ENCODE results near the gene SPAG4. TPM values are rescaled to one million over a fixed set of nuclear protein-coding genes. Genes with fewer than 3 reads are reported as not detected.

Gene SPAG4
- total RNA-seq, 1 donor from 2014 or later = 35.3 TPM

DNA sequence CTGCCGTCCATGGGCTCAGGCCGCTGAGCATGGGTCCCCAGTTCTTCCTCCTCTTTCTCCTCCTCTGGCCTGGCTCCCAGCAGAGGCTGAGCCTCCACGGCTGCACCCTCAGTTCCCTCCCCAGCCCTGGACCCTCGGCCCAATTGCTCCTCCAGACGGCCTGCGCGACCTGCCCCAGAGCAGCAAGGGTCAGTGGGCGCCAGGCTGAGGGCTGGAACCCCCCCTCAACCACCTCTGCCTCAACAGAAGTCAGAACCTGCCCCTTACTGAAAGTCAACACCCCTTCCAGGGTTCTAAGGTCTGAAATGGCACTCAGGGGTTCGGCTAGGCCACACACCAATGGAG lies 15.9 kb upstream of the SPAG4 start:
- H3K27ac ChIP-seq = no peak overlapping the region
- no peak overlapping the region for H3K4me3 ChIP-seq
- TF ChIP-seq, protein P1, sequence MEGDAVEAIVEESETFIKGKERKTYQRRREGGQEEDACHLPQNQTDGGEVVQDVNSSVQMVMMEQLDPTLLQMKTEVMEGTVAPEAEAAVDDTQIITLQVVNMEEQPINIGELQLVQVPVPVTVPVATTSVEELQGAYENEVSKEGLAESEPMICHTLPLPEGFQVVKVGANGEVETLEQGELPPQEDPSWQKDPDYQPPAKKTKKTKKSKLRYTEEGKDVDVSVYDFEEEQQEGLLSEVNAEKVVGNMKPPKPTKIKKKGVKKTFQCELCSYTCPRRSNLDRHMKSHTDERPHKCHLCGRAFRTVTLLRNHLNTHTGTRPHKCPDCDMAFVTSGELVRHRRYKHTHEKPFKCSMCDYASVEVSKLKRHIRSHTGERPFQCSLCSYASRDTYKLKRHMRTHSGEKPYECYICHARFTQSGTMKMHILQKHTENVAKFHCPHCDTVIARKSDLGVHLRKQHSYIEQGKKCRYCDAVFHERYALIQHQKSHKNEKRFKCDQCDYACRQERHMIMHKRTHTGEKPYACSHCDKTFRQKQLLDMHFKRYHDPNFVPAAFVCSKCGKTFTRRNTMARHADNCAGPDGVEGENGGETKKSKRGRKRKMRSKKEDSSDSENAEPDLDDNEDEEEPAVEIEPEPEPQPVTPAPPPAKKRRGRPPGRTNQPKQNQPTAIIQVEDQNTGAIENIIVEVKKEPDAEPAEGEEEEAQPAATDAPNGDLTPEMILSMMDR (IDR thresholded peaks at IDR 0.05) = no peak
- H3K36me3 ChIP-seq = no peaks in the 10 kb centered on the region
- H3K27me3 ChIP-seq = no peaks in the 10 kb centered on the region
- H3K4me1 ChIP-seq = peaks cover 10 to 14% of the 10 kb centered on the region in 2 donors
- H3K9me3 ChIP-seq = no peaks in the 10 kb centered on the region
- no peak for DNase-seq (ENCODE audit: low spot score in 2 of 2)
- intact Hi-C loops (cut with DNase I) = loop anchor here (5.0 kb wide), 2 partner anchors 63 to 98 kb away; partner anchors contain the start of genes CPNE1, NFS1, RBM12 and ROMO1

DNA sequence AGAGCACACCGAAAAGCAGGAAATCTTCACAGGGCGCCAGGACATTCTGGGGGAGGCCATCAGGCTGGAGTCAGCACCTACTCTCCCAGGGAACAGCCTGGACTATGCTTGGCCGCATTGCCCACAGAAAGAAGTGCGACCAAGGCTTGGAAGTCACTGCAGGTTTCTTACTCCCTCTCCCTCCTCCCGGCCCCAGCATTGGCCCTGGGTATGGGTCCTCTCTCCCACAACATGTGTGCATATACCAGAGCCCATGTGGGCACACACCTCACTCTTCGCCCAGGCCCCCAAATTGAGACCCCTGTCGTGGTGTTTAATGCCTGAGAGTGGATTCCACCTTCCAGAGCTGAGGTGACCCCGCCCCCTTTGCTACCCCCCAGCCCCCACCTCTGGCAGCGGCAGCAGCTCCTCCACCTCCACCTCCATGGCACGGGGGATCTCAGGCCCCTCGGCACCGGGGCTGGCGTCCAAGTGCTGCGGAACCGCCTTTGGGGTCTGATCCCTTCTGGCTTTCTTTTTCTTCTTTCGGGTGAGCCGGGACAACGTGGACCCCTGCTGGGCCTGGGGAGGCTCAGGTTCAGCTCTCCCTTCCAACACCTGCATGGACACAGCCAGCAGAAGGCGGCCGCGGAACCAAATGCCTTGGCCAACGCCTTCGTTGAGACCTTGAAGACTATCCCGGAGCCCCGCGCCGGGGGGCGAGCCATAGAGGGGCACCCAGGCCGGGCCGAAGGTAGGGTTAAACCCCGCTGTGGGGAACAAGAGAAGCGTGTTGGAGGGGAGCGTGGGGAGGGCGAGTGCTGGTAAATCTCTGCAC lies 15.2 kb upstream of the SPAG4 start:
- Histone ChIP-seq H3K4me1 (peaks cover 10 to 14% of the 10 kb centered on the region in 2 donors), H3K27ac (no peak overlapping the region)

DNA sequence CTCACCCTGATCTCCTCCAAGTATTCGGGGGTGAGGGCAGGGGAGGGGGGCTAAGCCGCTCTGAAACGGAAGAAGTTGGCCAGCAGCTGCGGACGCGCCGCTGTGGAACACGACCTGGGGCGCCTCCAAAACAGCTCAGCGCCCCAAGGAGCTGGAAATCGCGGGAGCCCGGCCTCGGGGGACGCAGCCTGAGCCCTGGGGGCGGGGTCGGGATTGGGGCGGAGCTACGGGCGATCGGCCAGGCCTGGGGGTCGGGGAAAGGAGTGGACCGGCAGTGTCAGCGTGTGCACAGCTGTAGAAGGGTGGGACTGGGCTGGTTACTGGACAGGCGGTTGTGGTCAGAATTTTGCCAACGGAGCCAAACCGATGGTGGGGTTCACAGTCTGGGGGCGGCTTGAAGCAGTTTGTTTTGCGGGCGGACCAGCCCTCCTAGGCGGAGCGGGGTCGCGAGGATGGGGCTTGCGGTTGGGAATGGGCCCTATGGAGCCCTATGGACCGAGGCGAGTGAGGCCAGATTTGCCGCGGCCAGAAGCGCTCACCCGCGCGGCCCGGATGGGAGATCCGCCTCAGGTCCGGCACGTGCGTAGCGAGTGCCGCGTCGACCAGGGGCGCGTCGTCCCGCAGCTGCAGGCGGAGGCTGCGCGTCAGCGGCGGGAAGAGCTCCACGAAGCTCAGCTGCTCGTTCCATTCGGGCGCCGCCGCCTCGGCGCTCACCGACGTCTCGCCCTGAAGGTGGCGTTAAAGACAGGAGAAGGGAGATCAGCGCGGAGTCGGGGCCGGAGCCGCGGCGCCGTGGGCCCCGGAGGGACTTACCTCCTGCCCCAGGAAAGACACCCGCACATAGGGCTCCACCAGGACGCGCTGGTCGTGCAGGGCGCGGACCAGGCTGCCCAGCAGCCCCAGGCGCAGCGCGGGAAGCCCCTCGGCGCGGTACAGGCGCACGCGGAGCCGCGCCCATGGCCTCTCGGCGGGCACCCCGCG lies 14.3 kb upstream of the SPAG4 start:
- peak overlapping the region; percentile 66 to 71 for H3K4me3 ChIP-seq
- no peaks in the 10 kb centered on the region for H3K36me3 ChIP-seq
- no peak overlapping the region for H3K27ac ChIP-seq
- H3K4me1 ChIP-seq = peaks cover 10 to 14% of the 10 kb centered on the region in 2 donors
- no peaks in the 10 kb centered on the region for H3K27me3 ChIP-seq
- TF ChIP-seq, protein P1 (IDR thresholded peaks at IDR 0.05) = peak; percentile 28 to 69 (median 30)
- peak in 1 of 2 donors; percentile 84 for DNase-seq (ENCODE audit: low spot score in 2 of 2)
- no peaks in the 10 kb centered on the region for H3K9me3 ChIP-seq
- intact Hi-C loops (cut with DNase I) = loop anchor here (1.0 to 5.0 kb wide), 3 partner anchors 17 to 96 kb away; partner anchors contain the start of genes CPNE1, NFS1, RBM12 and ROMO1

More for the DNA sequence above, 15.2 kb upstream of the SPAG4 start:
- intact Hi-C loops (cut with DNase I) = loop anchor here (5.0 kb wide), 2 partner anchors 62 to 97 kb away; partner anchors contain the start of genes CPNE1, NFS1, RBM12 and ROMO1
- Histone ChIP-seq H3K36me3 (no peaks in the 10 kb centered on the region), H3K9me3 (no peaks in the 10 kb centered on the region), H3K4me3 (peak overlapping the region; percentile 66 to 71), H3K27me3 (no peaks in the 10 kb centered on the region)
- DNase-seq (ENCODE audit: low spot score in 2 of 2) = no peak
- TF ChIP-seq, protein P1 (IDR thresholded peaks at IDR 0.05) = no peak

DNA sequence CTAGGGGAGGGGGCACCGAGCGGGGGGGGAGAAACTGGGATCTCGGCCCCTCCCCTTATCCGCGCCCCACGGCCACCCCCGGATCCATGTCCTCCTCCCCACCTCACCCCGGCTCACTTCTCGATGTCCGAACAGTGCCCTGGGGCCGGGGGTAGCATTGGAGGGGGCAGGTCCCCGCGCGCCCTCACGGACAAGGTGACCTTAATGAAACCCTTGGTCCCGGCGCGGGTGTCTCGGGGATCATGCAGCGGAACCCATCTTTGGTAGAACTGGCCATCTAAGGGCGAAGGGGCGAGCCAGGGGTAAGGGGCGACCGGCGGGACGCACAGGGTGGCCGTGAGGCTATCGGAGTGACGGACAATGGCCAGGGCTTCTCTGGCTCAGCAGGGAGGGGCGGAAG lies 13.6 kb upstream of the SPAG4 start:
- TF ChIP-seq, protein P1 (IDR thresholded peaks at IDR 0.05) = no peak
- Histone ChIP-seq H3K27me3 (no peaks in the 10 kb centered on the region), H3K4me1 (peaks cover 10 to 14% of the 10 kb centered on the region in 2 donors), H3K9me3 (no peaks in the 10 kb centered on the region), H3K4me3 (peak overlapping the region; percentile 66 to 71), H3K36me3 (no peaks in the 10 kb centered on the region), H3K27ac (no peak overlapping the region)
- intact Hi-C loops (cut with DNase I) = loop anchor here (1.0 to 5.0 kb wide), 3 partner anchors 16 to 95 kb away; partner anchors contain the start of genes CPNE1, NFS1, RBM12 and ROMO1
- DNase-seq (ENCODE audit: low spot score in 2 of 2) = no peak

DNA sequence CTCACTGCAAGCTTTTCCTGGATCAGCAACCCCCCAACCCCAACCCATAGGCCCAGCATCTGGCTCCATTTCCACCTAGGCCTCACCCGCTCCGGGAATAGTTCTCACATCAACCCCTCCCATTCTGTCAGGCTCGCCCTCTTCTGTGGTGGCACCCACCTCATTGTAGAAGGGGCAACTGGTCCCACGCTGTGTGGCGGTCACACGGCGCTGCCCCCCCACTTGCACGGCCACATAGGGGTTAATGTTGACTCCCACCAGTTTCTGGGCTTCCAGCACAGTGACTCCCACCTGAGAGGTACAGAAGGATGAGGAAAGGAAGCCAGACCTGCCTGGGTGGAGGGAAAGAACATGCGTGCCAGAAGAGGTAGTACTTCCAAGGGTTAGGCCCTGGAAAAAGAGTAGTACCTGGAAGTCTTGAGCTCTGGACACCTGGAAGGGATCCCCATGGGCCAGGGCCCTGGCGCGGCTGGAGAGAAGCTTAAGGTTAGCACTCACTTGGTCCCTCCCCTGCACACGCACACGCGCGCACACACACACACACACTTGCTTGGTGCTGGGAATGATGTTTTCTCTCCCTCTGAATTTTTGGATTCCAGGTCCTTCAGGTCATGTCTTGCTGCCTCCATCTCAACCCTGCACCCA lies 12.7 kb upstream of the SPAG4 start:
- H3K4me1 ChIP-seq = peaks cover 10 to 14% of the 10 kb centered on the region in 2 donors
- TF ChIP-seq, protein P1 (IDR thresholded peaks at IDR 0.05) = no peak
- no peaks in the 10 kb centered on the region for H3K27me3 ChIP-seq
- no peak overlapping the region for H3K27ac ChIP-seq
- no peaks in the 10 kb centered on the region for H3K36me3 ChIP-seq
- intact Hi-C loops (cut with DNase I) = loop anchor here (5.0 kb wide), 2 partner anchors 59 to 94 kb away; partner anchors contain the start of genes CPNE1, NFS1, RBM12 and ROMO1
- no peak overlapping the region for H3K4me3 ChIP-seq
- no peaks in the 10 kb centered on the region for H3K9me3 ChIP-seq
- DNase-seq (ENCODE audit: low spot score in 2 of 2) = no peak
